ENCODE data around the gene LIPC. TPM values are rescaled to one million over a fixed set of nuclear protein-coding genes. Genes with fewer than 3 reads are reported as not detected.

The LIPC gene
- total RNA-seq, 1 donor from 2014 or later = not detected

- Histone ChIP-seq H3K4me3 (no peak overlapping the region), H3K4me1 (peaks cover 3 to 4% of the 10 kb centered on the region in 2 donors), H3K36me3 (no peaks in the 10 kb centered on the region), H3K27ac (no peak overlapping the region), H3K27me3 (no peaks in the 10 kb centered on the region), H3K9me3 (no peaks in the 10 kb centered on the region)
- DNase-seq (ENCODE audit: low spot score in 2 of 2) = no peak
- intact Hi-C loops (cut with DNase I) = no loop called here
- no peak for TF ChIP-seq CTCF (IDR thresholded peaks at IDR 0.05)
These were observed 37.9 kb downstream of the LIPC start for GRCh38 chr15:58469432-58470353.

- intact Hi-C loops (cut with DNase I) = no loop called here
- Histone ChIP-seq H3K27me3 (no peaks in the 10 kb centered on the region), H3K4me3 (no peak overlapping the region), H3K9me3 (no peaks in the 10 kb centered on the region), H3K4me1 (peaks cover 3 to 5% of the 10 kb centered on the region in 2 donors), H3K36me3 (no peaks in the 10 kb centered on the region), H3K27ac (no peak overlapping the region)
- no peak for DNase-seq (ENCODE audit: low spot score in 2 of 2)
- no peak for TF ChIP-seq CTCF (IDR thresholded peaks at IDR 0.05)
These were observed 39.6 kb downstream of the LIPC start for GRCh38 chr15:58471348-58471747.

GRCh38 chr15:58472221-58472620 is 40.4 kb downstream of the LIPC start:
- no peak for TF ChIP-seq CTCF (IDR thresholded peaks at IDR 0.05)
- no peaks in the 10 kb centered on the region for H3K36me3 ChIP-seq
- H3K4me1 ChIP-seq = peaks cover 3 to 7% of the 10 kb centered on the region in 2 donors
- no peak overlapping the region for H3K27ac ChIP-seq
- H3K9me3 ChIP-seq = no peaks in the 10 kb centered on the region
- intact Hi-C loops (cut with DNase I) = no loop called here
- no peak overlapping the region for H3K4me3 ChIP-seq
- H3K27me3 ChIP-seq = no peaks in the 10 kb centered on the region
- no peak for DNase-seq (ENCODE audit: low spot score in 2 of 2)

- TF ChIP-seq CTCF (IDR thresholded peaks at IDR 0.05) = no peak
- no peaks in the 10 kb centered on the region for H3K36me3 ChIP-seq
- no peak overlapping the region for H3K4me3 ChIP-seq
- intact Hi-C loops (cut with DNase I) = no loop called here
- H3K4me1 ChIP-seq = peaks cover 3 to 7% of the 10 kb centered on the region in 2 donors
- no peak for DNase-seq (ENCODE audit: low spot score in 2 of 2)
- no peaks in the 10 kb centered on the region for H3K27me3 ChIP-seq
- no peaks in the 10 kb centered on the region for H3K9me3 ChIP-seq
- no peak overlapping the region for H3K27ac ChIP-seq
These were observed 41.2 kb downstream of the LIPC start for GRCh38 chr15:58472821-58473581.

- H3K27me3 ChIP-seq = no peaks in the 10 kb centered on the region
- no peaks in the 10 kb centered on the region for H3K9me3 ChIP-seq
- no peak for TF ChIP-seq CTCF (IDR thresholded peaks at IDR 0.05)
- DNase-seq (ENCODE audit: low spot score in 2 of 2) = no peak
- H3K36me3 ChIP-seq = no peaks in the 10 kb centered on the region
- intact Hi-C loops (cut with DNase I) = no loop called here
- H3K4me1 ChIP-seq = peaks cover 3 to 7% of the 10 kb centered on the region in 2 donors
- no peak overlapping the region for H3K27ac ChIP-seq
- H3K4me3 ChIP-seq = no peak overlapping the region
These were observed 41.9 kb downstream of the LIPC start for GRCh38 chr15:58473724-58474123.

All from ascending aorta (tissue), 2 donors.